Prostate gland (tissue), 2 donors: ENCODE measurements around the gene FHL1.

ENCODE experiments used
- CTCF ChIP-seq, 4 experiments: fragments of 200-600 bp in 2 of 4; fragments of 450-650 bp in 2 of 4; sonication (generic) in 2 of 4; IDR thresholded peaks; 1 replicate in 3 of 4; 2 replicates in 1 of 4; pipeline ENCODE4 v1.5.1; 2016 to 2019; ENCODE audit warnings: antibody characterized with exemption in 4 of 4, mild to moderate bottlenecking in 2 of 4, moderate library complexity in 2 of 4
- POLR2AphosphoS5 ChIP-seq: sonication (generic); formaldehyde crosslinking; IDR thresholded peaks from one replicate; pipeline ENCODE4 v1.6.1; 2017; ENCODE audit warnings: antibody characterized with exemption

DNA sequence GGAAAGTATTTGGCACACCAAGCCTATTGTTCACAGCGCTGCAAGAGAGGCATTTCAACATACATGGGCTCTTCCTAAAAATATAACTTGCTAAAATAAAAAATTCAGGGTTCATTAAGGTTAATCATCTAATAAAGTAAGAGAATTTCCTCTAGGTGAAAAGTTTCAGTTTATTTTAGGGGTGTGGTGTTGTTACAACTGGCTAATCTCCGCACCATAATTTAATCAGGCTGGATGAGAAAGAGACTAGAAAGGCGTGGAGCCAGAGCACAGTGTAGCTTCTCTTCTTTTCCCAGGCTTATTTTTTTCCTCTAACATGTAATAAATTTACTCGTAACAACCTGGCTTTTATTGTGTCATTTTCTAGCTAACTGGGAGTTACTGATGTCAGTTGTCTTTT is 47.9 kb downstream of the FHL1 start:
- TF ChIP-seq CTCF (IDR thresholded peaks at IDR 0.05) (no peak), POLR2AphosphoS5 (no peak)
